C1 segment of cervical spinal cord (tissue), 14 donors: ENCODE results near the gene NPTX1.

Experiments used
- DNase-seq, 14 donors: peaks; one replicate each; lab custom pipeline; 2025; lab: John Stamatoyannopoulos, UW

NPTX1 gene

GRCh38 chr17:80504686-80505413 lies 28.4 kb upstream of the NPTX1 start:
- no peak for DNase-seq

DNA sequence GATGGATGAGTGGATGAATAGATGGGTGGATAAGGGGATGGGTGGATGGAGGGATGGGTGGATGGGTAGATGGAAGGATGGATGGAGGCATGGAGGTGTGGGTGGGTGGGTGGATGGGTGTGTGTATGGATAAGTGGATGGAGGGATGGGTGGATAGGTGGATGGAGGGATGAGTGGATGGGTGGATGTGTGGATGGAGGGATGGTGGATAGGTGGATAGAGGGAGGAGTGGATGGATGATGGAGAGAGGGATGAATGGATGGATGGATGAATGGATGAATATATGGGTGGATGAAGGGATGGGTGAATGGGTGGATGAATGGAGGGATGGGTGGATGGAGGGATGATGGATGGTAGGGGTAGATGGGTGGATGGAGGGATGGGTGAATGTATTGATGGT lies 27.5 kb upstream of the NPTX1 start:
- DNase-seq = no peak

- DNase-seq = no peak
Observed at GRCh38 chr17:80503031-80503430, 26.6 kb upstream of the NPTX1 start.

GRCh38 chr17:80502578-80502877 lies 26.1 kb upstream of the NPTX1 start:
- DNase-seq = no peak

DNA sequence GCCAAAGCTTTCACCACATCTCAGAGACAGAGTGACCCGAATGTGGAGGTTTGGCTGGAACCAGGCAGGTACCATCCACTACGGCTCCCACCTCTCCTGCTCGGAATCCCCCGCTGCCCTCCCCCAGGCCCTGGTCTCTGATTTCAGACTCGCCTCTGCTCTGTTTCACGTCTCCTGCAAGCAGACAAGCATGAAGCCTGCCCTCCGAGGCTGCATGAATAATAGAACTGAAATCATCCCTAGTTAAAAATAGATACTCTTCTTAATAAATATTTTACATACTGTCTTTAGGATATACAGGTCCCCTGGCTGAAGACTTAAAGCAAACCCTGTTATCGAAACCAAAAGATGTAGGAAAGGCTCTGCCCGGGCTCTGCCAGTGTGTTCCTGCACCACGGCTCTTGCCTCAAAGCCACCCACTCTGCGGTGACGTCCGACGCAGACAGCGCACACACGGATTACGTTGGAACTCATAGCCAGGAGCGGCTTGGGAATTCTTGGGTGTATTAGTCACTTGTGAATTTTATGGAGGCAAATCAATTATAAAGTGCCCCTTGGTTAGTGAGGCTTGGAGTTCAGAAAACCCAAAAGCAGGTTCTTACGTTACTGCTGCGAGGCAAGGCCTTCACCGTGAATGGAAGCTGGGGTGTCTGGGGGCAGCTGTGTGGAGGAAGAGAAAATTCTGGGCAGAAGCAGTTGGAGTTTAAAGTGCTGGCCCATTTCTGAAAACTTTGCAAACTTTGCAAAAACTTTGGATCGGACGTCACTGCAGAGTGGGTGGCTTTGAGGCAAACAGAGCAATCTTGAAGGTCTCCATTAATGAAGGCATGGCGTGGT lies 25.6 kb upstream of the NPTX1 start:
- no peak for DNase-seq

DNA sequence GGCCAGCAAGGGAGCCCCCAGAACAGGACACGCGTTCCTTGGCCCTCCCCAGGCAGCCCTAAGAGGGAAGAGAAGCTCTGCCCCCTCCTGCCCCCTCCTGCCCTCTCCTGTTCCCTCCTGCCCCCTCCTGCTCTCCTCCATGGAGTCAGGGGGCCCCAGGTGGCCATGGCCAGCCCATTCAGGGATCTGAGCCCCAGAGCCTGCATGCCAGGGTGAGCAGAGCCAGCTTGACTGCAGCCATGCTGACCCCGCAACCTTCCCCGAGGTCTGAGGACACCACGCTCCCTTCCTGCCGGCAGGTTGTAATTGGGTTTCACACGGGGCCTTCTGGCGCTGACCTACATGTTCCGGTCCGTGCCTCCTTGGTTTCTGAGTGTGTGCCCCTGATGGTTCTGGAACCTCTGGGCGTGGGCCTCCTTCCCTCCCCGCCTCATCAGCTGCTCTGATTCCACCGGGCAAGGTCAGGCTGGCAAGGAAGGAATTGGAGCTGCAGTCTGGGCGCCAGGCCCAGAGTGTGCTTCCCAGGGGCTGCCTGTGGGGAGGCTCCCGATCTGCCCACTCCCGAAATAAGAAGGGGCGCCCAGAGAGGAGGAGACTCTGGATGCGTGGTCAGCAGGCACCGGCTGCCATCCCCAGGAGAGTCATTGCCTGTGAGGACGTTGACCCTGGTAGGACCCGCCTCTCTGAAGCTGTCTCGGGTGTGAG lies 23.7 kb upstream of the NPTX1 start:
- DNase-seq = peak in 1 of 14 donors; percentile 25

GRCh38 chr17:80499560-80499959 lies 23.2 kb upstream of the NPTX1 start:
- DNase-seq = no peak

DNA sequence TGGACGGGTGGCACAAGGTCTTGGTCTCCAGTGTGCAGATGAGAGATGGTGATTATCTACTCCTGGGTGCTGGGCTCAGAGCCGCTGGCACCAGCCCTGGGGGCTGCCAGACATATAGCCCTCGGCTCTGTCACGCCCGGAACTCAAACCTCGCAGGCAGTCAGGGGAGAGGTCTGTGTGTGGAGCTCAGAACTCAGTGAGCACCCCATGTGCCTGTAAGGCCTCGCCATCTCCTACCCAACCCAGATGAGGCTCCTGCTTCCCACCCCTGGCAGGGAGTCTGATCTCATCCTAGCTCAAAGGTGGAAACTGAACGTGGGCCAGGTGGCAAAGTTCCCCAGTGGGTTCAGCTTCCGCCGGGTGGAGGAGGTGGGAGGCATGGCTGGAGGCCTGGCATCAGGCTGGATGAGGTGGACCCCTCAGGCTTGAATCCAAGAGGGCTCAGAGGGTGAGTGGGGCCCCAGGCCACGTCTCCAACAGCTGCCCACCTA lies 22.6 kb upstream of the NPTX1 start:
- DNase-seq = no peak

- DNase-seq = peak in 2 of 14 donors; percentile 2 to 70
Observed at GRCh38 chr17:80498242-80498919, 22.0 kb upstream of the NPTX1 start.

DNA sequence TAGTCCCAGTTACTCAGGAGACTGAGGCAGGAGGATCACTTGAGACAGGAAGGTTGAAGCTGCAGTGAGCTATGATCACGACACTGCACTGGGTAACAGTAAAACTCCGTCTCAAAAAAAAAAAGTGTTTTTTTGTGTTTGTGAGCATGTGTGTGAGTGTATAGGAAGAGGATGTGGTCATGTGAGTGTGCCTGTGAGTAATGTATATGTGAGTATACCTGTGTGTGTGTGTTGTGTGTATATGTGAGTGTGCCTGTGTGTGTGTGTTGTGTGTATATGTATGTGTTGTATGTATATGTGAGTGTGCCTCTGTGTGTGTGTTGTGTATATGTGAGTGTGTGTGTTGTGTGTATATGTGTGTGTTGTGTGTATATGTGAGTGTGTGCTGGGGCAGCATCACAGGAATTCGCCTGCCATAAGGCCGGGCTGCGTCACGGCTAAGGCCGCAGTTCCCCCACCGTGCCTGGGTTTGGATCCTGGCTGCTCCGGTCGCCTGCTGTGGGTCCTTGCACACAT lies 21.4 kb upstream of the NPTX1 start:
- DNase-seq = no peak

DNA sequence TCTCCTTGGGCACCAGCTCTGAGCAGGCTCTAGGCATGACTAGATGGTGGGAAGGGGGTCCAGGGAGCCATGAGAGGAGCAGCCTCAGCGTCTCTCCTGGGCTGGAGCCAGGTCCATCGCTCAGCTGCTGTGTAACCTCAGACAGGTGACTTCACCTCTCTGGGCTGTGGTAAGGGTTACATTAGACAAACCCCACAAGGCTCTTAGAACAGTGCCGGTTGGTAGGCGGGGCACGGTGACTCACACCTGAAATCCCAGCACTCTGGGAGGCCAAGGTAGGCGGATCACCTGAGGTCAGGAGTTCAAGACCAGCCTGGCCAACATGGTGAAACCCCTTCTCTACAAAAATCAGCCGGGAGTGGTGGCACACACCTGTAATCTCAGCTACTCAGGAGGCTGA lies 18.1 kb upstream of the NPTX1 start:
- no peak for DNase-seq

- DNase-seq = no peak
Observed at GRCh38 chr17:80492343-80493136, 16.1 kb upstream of the NPTX1 start.

GRCh38 chr17:80491478-80492342 lies 15.3 kb upstream of the NPTX1 start:
- DNase-seq = no peak

DNA sequence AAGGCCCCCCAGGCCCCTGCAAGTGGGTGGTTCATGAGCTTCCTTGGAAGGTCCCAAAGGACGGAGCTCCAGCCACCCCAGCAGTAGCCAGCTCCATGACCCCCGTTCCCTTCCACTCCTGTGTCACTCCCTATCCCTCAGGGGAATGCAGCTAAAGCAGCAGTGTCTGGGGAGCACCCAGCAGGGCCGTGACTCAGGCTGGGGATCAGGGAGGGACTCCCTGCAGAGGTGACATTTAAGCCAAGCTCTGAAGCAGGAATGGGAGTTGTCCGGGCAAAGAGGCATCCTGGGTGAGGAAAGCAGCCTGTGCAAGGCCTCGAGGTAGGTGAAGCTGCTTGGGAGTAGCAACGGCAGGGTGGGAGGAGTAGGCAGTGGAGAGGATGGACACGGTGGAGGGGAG lies 11.1 kb upstream of the NPTX1 start:
- DNase-seq = no peak

GRCh38 chr17:80486692-80487091 lies 10.3 kb upstream of the NPTX1 start:
- no peak for DNase-seq

DNA sequence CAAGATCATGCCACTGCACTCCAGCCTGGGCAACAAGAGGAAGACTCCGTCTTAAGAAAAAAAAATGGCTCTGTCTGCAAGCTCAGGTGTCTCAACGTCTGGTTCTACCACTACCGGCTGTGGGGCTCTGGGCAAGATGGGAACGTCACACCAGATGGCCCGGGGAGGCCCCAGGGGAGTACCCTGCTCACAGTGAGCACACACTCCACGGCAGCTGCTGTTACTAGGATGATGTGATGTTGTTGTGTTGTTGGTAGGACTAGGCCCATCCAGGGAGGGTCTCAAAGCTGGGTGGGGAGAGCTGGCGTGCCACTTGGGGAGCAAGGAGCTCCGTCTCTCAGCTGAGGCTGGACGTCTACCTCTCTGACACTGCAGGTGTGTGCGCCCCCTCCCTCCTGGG lies 9.4 kb upstream of the NPTX1 start:
- DNase-seq = no peak

GRCh38 chr17:80482555-80483308 lies 6.3 kb upstream of the NPTX1 start:
- no peak for DNase-seq

DNA sequence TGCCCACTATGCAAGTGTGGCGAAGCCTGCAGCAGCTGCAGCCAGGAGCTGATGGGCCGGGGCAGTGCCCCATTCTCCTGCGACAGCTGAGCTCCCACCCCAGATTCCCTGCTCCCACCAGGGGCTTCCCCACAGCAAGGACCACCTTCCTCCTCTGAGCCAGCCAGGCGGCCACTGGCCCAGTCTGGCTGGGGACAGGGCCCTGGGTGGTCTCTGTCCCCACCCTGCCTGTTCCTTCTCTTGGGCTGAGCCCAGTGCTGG lies 5.6 kb upstream of the NPTX1 start:
- no peak for DNase-seq

DNA sequence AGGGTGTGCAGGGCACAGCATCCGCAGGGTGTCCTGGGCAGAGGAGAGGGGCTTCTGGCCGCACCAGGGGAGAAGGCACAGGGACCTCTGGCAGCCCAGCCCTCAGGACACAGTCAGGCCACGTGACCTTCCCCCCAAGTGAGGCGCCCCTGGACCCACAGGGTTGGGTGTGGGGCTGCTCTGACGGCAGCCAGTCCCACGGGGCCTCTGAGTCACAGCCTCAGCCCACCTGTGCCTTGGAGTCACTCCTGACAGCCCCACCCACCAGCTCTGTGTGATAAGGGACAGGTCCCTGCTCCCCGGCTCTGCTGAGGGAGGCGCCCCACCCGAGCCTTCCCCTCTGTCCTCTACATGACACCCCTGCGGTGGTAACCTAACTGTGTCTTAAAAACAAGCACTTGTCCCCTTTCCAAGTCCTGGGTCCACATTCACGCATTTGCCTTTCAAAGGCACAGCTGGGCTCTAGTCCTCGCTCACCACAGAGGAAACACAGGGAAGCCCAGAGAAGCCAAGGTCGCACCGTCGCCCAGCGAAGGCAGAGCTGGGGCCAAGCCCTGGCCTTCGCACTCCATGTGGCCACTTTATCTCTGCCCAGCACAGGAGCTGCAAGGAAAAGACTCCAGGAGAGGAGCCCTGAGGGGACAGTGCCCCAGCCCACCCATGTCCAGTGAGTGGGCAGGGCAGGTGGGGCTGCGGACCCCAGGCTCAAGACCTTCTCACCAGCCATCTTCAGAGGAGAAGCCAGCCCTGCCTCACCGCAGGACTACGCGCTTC lies 5.1 kb upstream of the NPTX1 start:
- no peak for DNase-seq
